Inflammatory macrophage treated with lipopolysaccharide for 4 hours (primary cell): Measurements from ENCODE around the gene SRP14.

Experiments
- DNase-seq: peaks from one replicate; pipeline ENCODE4 v3.0.0-alpha.2; 2020

The SRP14 gene

GRCh38 chr15:40067921-40068624 lies 29.1 kb upstream of the SRP14 start:
- DNase-seq, result no peak

- no peak for DNase-seq
Observed at GRCh38 chr15:40066589-40066988, 27.6 kb upstream of the SRP14 start.

- no peak for DNase-seq
Observed at GRCh38 chr15:40065166-40065565, 26.2 kb upstream of the SRP14 start.

- DNase-seq, result peak; percentile 92
Observed at GRCh38 chr15:40064231-40064894, 25.4 kb upstream of the SRP14 start.

GRCh38 chr15:40063563-40064011 lies 24.6 kb upstream of the SRP14 start:
- DNase-seq, result no peak

GRCh38 chr15:40062816-40063562 lies 24.0 kb upstream of the SRP14 start:
- DNase-seq, result no peak

- no peak for DNase-seq
Observed at GRCh38 chr15:40061212-40061901, 22.4 kb upstream of the SRP14 start.

GRCh38 chr15:40060236-40060961 lies 21.4 kb upstream of the SRP14 start:
- no peak for DNase-seq

- DNase-seq, result no peak
Observed at GRCh38 chr15:40059821-40060220, 20.8 kb upstream of the SRP14 start.

- DNase-seq, result peak; percentile 75
Observed at GRCh38 chr15:40058476-40059140, 19.6 kb upstream of the SRP14 start.

GRCh38 chr15:40055576-40056293 lies 16.8 kb upstream of the SRP14 start:
- no peak for DNase-seq

- DNase-seq, result peak; percentile 38
Observed at GRCh38 chr15:40054855-40055575, 16.0 kb upstream of the SRP14 start.

GRCh38 chr15:40054605-40054854 lies 15.5 kb upstream of the SRP14 start:
- DNase-seq, result no peak

- DNase-seq, result no peak
Observed at GRCh38 chr15:40053831-40054604, 15.0 kb upstream of the SRP14 start.

- DNase-seq, result no peak
Observed at GRCh38 chr15:40053079-40053830, 14.3 kb upstream of the SRP14 start.

GRCh38 chr15:40052604-40053003 lies 13.6 kb upstream of the SRP14 start:
- DNase-seq, result peak; percentile 79

GRCh38 chr15:40051616-40052415 lies 12.8 kb upstream of the SRP14 start:
- peak; percentile 38 for DNase-seq

- DNase-seq, result no peak
Observed at GRCh38 chr15:40050788-40051470, 11.9 kb upstream of the SRP14 start.
